K562 (cell line): ENCODE measurements around the gene TAX1BP1. TPM values are rescaled to one million over a fixed set of nuclear protein-coding genes. Genes with fewer than 3 reads are reported as not detected.

Experiments
- ATAC-seq: fragments of 200-7000 bp; cut with Tn5 transposase; 3 replicates; pipeline ENCODE4 v1.9.1; 2020; ENCODE audit warnings: moderate library complexity
- BruUV-seq: library from RNA; stranded (reverse); fragments of 400-500 nt; replicated peaks from 2 replicates; lab custom pipeline; 2021; lab: Mats Ljungman, UMichigan
- CTCF ChIA-PET: fragments of 300-600 bp; formaldehyde crosslinking; extraction: SDS; loops from one replicate; lab custom pipeline; 2021; ENCODE audit warnings: low intra/inter-chr PET ratio; lab: Yijun Ruan, JAX
- POLR2A ChIA-PET: fragments of 300-600, 350-650 bp; sonication (Branson Sonifier 250); formaldehyde crosslinking; extraction: SDS; loops from one replicate; lab custom pipeline; 2021; ENCODE audit warnings: antibody characterized with exemption, inconsistent platforms; lab: Yijun Ruan, JAX
- DNase-seq, 4 experiments: peaks; one replicate each; pipeline versions ENCODE4 v3.0.0 to v3.0.0-alpha.2; 2011 to 2018; ENCODE audit warnings: low spot score in 3 of 4, mixed read lengths in 3 of 4; ENCODE audit errors: extremely low read depth in 1 of 4
- FAIRE-seq: peaks from 2 replicates; lab custom pipeline; 2011; peaks lifted over from hg19 to GRCh38; lab: Jason Lieb, UNC
- H2AFZ ChIP-seq: 2 replicates; pipeline ENCODE4 v1.6.0; 2011; ENCODE audit warnings: low read depth, low read length, control low read depth, inconsistent platforms
- H3K27ac ChIP-seq: fragments of 200-600 bp; 3 replicates; pipeline ENCODE4 v1.8.0; 2011; ENCODE audit warnings: low read depth, mild to moderate bottlenecking, control low read depth, inconsistent platforms, low read length, moderate library complexity, mixed read lengths; ENCODE audit errors: extremely low read depth
- H3K27me3 ChIP-seq, 2 experiments: fragments of 300-600 bp in 1 of 2; 2 replicates in 1 of 2; 3 replicates in 1 of 2; pipeline versions ENCODE4 v1.6.0 to v1.8.0; 2011; ENCODE audit warnings: inconsistent platforms in 2 of 2, low read length in 2 of 2, mild to moderate bottlenecking in 1 of 2, mixed read lengths in 1 of 2, moderate library complexity in 1 of 2; ENCODE audit not compliant: control insufficient read depth in 2 of 2, insufficient read depth in 2 of 2
- H3K36me3 ChIP-seq: fragments of 300-600 bp; 3 replicates; pipeline ENCODE4 v1.8.0; 2011; ENCODE audit warnings: mild to moderate bottlenecking, low read length, inconsistent platforms; ENCODE audit not compliant: control insufficient read depth, insufficient read depth
- H3K4me1 ChIP-seq, 2 experiments: fragments of 200-600 bp in 1 of 2; replicated peaks in 1 of 2; 2 replicates in 1 of 2; 3 replicates in 1 of 2; pipeline versions ENCODE4 v1.5.1 to v1.8.0; 2011; ENCODE audit warnings: inconsistent platforms in 2 of 2, low read length in 2 of 2, mild to moderate bottlenecking in 1 of 2, mixed read lengths in 1 of 2, moderate library complexity in 1 of 2; ENCODE audit not compliant: control insufficient read depth in 2 of 2, insufficient read depth in 2 of 2
- H3K4me2 ChIP-seq: 2 replicates; pipeline ENCODE4 v1.6.1; 2011; ENCODE audit warnings: low read length, control low read depth, inconsistent platforms, mixed read lengths; ENCODE audit not compliant: insufficient read depth
- H3K4me3 ChIP-seq: fragments of 200-600 bp; sonication (generic), shearing (Covaris generic); 2 replicates; pipeline ENCODE4 v1.5.1; 2016; ENCODE audit warnings: control low read depth, inconsistent platforms
- H3K79me2 ChIP-seq: fragments of 200-600 bp; 3 replicates; pipeline ENCODE4 v1.8.0; 2011; ENCODE audit warnings: low read length, inconsistent platforms; ENCODE audit not compliant: control insufficient read depth, insufficient read depth
- H3K9ac ChIP-seq, 2 experiments: 2 replicates each; pipeline versions ENCODE4 v1.6.0 to v1.6.1; 2011; ENCODE audit warnings: low read depth in 2 of 2, low read length in 2 of 2, control low read depth in 1 of 2, inconsistent platforms in 1 of 2, mild to moderate bottlenecking in 1 of 2, mixed read lengths in 1 of 2; ENCODE audit not compliant: insufficient read depth in 1 of 2
- H3K9me1 ChIP-seq: one replicate; pipeline ENCODE4 v1.6.0; 2011; ENCODE audit warnings: inconsistent platforms, mild to moderate bottlenecking, low read length, moderate library complexity; ENCODE audit not compliant: control insufficient read depth, insufficient read depth
- H3K9me3 ChIP-seq: replicated peaks from 2 replicates; pipeline ENCODE4 v1.5.1; 2011; ENCODE audit warnings: low read depth, low read length, inconsistent platforms; ENCODE audit not compliant: control insufficient read depth, insufficient read depth
- H4K20me1 ChIP-seq: replicated peaks from 2 replicates; pipeline ENCODE4 v1.6.1; 2011; ENCODE audit warnings: low read length, inconsistent platforms, mixed read lengths; ENCODE audit not compliant: control insufficient read depth, insufficient read depth
- ATF7 ChIP-seq: fragments of 450-650 bp; IDR thresholded peaks from 2 replicates; pipeline ENCODE4 v1.7.1; 2014; ENCODE audit warnings: mild to moderate bottlenecking, moderate library complexity
- ELF1 ChIP-seq: fragments of 200-800 bp; sonication (Bioruptor generic); IDR thresholded peaks from 2 replicates; pipeline ENCODE4 v1.6.1; 2016; ENCODE audit warnings: missing genetic modification characterization, missing compliant biosample characterization
- HDAC2 ChIP-seq: fragments of 450-650 bp; IDR thresholded peaks from 2 replicates; pipeline ENCODE4 v1.6.1; 2016; ENCODE audit warnings: mild to moderate bottlenecking
- ZNF384 ChIP-seq: IDR thresholded peaks from 2 replicates; pipeline ENCODE4 v1.6.1; 2012; ENCODE audit warnings: low read depth, low read length, improper control_type of control experiment
- WGBS: fragments of 100-300 bp; shearing (Covaris generic); methylation state at CpG from one replicate; pipeline ENCODE4 v1.1.6; 2016; ENCODE audit warnings: low coverage, mixed read lengths; ENCODE audit not compliant: insufficient coverage; ENCODE audit errors: missing lambda C conversion rate; 5-methylcytosine and 5-hydroxymethylcytosine counted together
- in situ Hi-C: fragments of 300-500 bp; cut with MboI; formaldehyde crosslinking; loops from 4 replicates; pipeline ENCODE4 v1.15.0; 2018; ENCODE audit warnings: inconsistent platforms, mixed read lengths
- intact Hi-C: fragments of 100-400 bp; cut with micrococcal nuclease; formaldehyde crosslinking; loops from 2 replicates; pipeline ENCODE4 v1.14.2; 2022
- polyA plus RNA-seq, 8 experiments: library from polyadenylated mRNA; depleted of rRNA in 4 of 8; stranded (reverse) in 5 of 8; unstranded in 3 of 8; fragments of >200 nt; fragmentation: Nextera tagmentation in 2 of 8; fragmentation: Illumina TruSeq in 1 of 8; extraction: Ambion mirVana in 2 of 8; extraction: Trizol in 1 of 8; gene quantifications; 2 replicates each; pipeline versions ENCODE4 v1.2.1 to v1.2.3, GENCODE V29; 2011 to 2014; ENCODE audit warnings: inconsistent platforms in 1 of 8, missing spikeins in 1 of 8
- total RNA-seq, 7 experiments: library from RNA; depleted of rRNA in 6 of 7; stranded (reverse); fragments of >200 nt in 6 of 7; fragmentation: Illumina TruSeq in 2 of 7; extraction: Trizol in 2 of 7; gene quantifications; 2 replicates each; pipeline versions ENCODE4 v1.2.1 to v1.2.3, GENCODE V29; 2011 to 2021; ENCODE audit warnings: low replicate concordance in 1 of 7
- TF ChIP-seq, protein P1 (sequence below): fragments of 450-650 bp; IDR thresholded peaks from 2 replicates; pipeline ENCODE4 v1.6.1; 2016; ENCODE audit warnings: antibody characterized with exemption
- TF ChIP-seq, protein P2 (sequence below): sonication (generic); formaldehyde crosslinking; IDR thresholded peaks from 2 replicates; pipeline ENCODE4 v1.9.0; 2022; ENCODE audit warnings: mild to moderate bottlenecking, missing genetic modification reagents
- TF ChIP-seq, protein P3 (sequence below): fragments of 450-650 bp; IDR thresholded peaks from 2 replicates; pipeline ENCODE4 v1.6.1; 2016; ENCODE audit warnings: borderline replicate concordance
- TF ChIP-seq, protein P4 (sequence below), 2 experiments: IDR thresholded peaks in 1 of 2; conservative IDR thresholded peaks in 1 of 2; 2 replicates each; pipeline ENCODE4 v1.6.1; 2016; ENCODE audit warnings: low read depth in 2 of 2, mild to moderate bottlenecking in 1 of 2, missing compliant biosample characterization in 1 of 2, missing genetic modification characterization in 1 of 2, moderate library complexity in 1 of 2
- TF ChIP-seq, protein P5 (sequence below): sonication (generic); formaldehyde crosslinking; IDR thresholded peaks from 2 replicates; pipeline ENCODE4 v1.8.0; 2023; ENCODE audit warnings: missing genetic modification reagents, mild to moderate bottlenecking, borderline replicate concordance

The TAX1BP1 gene
- total and polyA plus RNA-seq, 9 of the 15 experiments (the other 6 are each of a cell fraction or from before 2014, with no cell fraction given): 49.0 to 119 (median 75.9) TPM

DNA sequence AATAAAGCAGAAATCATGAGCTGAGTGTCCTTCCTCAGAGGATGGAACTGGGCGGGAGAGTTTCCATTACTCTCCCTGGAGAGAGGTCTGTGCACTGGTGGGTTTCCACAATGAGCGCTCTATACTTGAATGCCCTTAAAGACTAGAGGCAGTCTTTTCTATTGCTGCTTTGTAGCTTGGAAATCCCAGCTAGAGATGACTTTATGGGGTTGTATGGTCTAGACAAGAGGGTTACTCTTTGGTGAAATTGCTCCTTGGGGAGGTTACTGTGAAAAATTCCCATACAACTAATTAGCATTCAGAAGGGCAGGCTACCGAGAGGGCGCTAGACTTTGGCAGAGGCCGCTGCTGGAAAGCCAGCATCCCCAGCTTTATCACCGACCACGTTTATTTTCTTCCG, 136.8 kb downstream of the TAX1BP1 start:
- H3K36me3 ChIP-seq: no peaks in the 10 kb centered on the region
- H2AFZ ChIP-seq: no peak overlapping the region
- ATAC-seq (no peak), FAIRE-seq (no peak), DNase-seq (no peak)
- in situ Hi-C loops (no loop called here), intact Hi-C loops (loop anchor here (10.0 kb wide), 1 partner anchor 62 kb away; no protein-coding TSS in a partner anchor)
- ChIA-PET POLR2A (no interaction called here), CTCF (no interaction called here)
- no peak overlapping the region for H3K4me2 ChIP-seq
- no peaks in the 10 kb centered on the region for H3K79me2 ChIP-seq
- H3K9ac ChIP-seq: no peak overlapping the region
- H3K4me1 ChIP-seq: no peaks in the 10 kb centered on the region
- WGBS: 0% methylated on average over 8 of the region's 8 CpGs
- H3K27me3 ChIP-seq: peaks cover 36 to 48% of the 10 kb centered on the region in 2 experiments
- H3K9me3 ChIP-seq: no peaks in the 10 kb centered on the region
- no peaks in the 10 kb centered on the region for H3K9me1 ChIP-seq
- H4K20me1 ChIP-seq: no peaks in the 10 kb centered on the region
- H3K27ac ChIP-seq: no peak overlapping the region
- no peak overlapping the region for H3K4me3 ChIP-seq
- no TSS peak for BruUV-seq
- TF ChIP-seq HDAC2: no peak
- TF ChIP-seq, protein P1, sequence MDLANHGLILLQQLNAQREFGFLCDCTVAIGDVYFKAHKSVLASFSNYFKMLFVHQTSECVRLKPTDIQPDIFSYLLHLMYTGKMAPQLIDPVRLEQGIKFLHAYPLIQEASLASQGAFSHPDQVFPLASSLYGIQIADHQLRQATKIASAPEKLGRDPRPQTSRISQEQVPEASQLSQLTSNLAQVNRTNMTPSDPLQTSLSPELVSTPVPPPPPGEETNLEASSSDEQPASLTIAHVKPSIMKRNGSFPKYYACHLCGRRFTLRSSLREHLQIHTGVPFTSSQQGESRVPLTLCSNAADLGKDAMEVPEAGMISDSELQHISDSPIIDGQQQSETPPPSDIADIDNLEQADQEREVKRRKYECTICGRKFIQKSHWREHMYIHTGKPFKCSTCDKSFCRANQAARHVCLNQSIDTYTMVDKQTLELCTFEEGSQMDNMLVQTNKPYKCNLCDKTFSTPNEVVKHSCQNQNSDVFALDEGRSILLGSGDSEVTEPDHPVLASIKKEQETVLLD: no peak
- no peak for TF ChIP-seq ATF7
- TF ChIP-seq, protein P2, sequence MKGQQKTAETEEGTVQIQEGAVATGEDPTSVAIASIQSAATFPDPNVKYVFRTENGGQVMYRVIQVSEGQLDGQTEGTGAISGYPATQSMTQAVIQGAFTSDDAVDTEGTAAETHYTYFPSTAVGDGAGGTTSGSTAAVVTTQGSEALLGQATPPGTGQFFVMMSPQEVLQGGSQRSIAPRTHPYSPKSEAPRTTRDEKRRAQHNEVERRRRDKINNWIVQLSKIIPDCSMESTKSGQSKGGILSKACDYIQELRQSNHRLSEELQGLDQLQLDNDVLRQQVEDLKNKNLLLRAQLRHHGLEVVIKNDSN: no peak
- TF ChIP-seq ZNF384: no peak
- no peak for TF ChIP-seq ELF1 (tag)
- TF ChIP-seq, protein P3, sequence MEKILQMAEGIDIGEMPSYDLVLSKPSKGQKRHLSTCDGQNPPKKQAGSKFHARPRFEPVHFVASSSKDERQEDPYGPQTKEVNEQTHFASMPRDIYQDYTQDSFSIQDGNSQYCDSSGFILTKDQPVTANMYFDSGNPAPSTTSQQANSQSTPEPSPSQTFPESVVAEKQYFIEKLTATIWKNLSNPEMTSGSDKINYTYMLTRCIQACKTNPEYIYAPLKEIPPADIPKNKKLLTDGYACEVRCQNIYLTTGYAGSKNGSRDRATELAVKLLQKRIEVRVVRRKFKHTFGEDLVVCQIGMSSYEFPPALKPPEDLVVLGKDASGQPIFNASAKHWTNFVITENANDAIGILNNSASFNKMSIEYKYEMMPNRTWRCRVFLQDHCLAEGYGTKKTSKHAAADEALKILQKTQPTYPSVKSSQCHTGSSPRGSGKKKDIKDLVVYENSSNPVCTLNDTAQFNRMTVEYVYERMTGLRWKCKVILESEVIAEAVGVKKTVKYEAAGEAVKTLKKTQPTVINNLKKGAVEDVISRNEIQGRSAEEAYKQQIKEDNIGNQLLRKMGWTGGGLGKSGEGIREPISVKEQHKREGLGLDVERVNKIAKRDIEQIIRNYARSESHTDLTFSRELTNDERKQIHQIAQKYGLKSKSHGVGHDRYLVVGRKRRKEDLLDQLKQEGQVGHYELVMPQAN: no peak
- TF ChIP-seq, protein P4, sequence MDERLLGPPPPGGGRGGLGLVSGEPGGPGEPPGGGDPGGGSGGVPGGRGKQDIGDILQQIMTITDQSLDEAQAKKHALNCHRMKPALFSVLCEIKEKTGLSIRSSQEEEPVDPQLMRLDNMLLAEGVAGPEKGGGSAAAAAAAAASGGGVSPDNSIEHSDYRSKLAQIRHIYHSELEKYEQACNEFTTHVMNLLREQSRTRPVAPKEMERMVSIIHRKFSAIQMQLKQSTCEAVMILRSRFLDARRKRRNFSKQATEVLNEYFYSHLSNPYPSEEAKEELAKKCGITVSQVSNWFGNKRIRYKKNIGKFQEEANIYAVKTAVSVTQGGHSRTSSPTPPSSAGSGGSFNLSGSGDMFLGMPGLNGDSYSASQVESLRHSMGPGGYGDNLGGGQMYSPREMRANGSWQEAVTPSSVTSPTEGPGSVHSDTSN (CRISPR knock-in tag; IDR thresholded peaks at IDR 0.05; ENCODE audit: low read depth): no peak
- TF ChIP-seq, protein P4 (tag; conservative IDR thresholded peaks at IDR 0.05; ENCODE audit: low read depth): no peak
- TF ChIP-seq, protein P5, sequence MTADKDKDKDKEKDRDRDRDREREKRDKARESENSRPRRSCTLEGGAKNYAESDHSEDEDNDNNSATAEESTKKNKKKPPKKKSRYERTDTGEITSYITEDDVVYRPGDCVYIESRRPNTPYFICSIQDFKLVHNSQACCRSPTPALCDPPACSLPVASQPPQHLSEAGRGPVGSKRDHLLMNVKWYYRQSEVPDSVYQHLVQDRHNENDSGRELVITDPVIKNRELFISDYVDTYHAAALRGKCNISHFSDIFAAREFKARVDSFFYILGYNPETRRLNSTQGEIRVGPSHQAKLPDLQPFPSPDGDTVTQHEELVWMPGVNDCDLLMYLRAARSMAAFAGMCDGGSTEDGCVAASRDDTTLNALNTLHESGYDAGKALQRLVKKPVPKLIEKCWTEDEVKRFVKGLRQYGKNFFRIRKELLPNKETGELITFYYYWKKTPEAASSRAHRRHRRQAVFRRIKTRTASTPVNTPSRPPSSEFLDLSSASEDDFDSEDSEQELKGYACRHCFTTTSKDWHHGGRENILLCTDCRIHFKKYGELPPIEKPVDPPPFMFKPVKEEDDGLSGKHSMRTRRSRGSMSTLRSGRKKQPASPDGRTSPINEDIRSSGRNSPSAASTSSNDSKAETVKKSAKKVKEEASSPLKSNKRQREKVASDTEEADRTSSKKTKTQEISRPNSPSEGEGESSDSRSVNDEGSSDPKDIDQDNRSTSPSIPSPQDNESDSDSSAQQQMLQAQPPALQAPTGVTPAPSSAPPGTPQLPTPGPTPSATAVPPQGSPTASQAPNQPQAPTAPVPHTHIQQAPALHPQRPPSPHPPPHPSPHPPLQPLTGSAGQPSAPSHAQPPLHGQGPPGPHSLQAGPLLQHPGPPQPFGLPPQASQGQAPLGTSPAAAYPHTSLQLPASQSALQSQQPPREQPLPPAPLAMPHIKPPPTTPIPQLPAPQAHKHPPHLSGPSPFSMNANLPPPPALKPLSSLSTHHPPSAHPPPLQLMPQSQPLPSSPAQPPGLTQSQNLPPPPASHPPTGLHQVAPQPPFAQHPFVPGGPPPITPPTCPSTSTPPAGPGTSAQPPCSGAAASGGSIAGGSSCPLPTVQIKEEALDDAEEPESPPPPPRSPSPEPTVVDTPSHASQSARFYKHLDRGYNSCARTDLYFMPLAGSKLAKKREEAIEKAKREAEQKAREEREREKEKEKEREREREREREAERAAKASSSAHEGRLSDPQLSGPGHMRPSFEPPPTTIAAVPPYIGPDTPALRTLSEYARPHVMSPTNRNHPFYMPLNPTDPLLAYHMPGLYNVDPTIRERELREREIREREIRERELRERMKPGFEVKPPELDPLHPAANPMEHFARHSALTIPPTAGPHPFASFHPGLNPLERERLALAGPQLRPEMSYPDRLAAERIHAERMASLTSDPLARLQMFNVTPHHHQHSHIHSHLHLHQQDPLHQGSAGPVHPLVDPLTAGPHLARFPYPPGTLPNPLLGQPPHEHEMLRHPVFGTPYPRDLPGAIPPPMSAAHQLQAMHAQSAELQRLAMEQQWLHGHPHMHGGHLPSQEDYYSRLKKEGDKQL (CRISPR knock-in tag): no peak
